Neutrophil (primary cell): Measurements from ENCODE around the gene ATL2.
"Not testable (repeated sequence)": the region's sequence is repeated elsewhere in the genome, so short reads cannot be mapped to it uniquely, and the experiment has no call there.

Source experiments
- H3K27ac ChIP-seq: fragments of 200-600 bp; sonication (generic); 2 replicates; pipeline ENCODE4 v1.5.1; 2016; ENCODE audit warnings: mild to moderate bottlenecking, moderate library complexity
- H3K27me3 ChIP-seq: fragments of 200-600 bp; sonication (generic); 2 replicates; pipeline ENCODE4 v1.6.0; 2016; ENCODE audit warnings: mild to moderate bottlenecking
- H3K36me3 ChIP-seq: fragments of 200-600 bp; sonication (generic); 2 replicates; pipeline ENCODE4 v1.5.1; 2017
- H3K4me1 ChIP-seq, 2 experiments: fragments of 200-600 bp in 1 of 2; sonication (generic) in 1 of 2; 1 replicate in 1 of 2; 2 replicates in 1 of 2; pipeline versions ENCODE4 v1.5.1 to v1.6.1; 2013 to 2016; ENCODE audit warnings: low read depth in 1 of 2, low read length in 1 of 2, mild to moderate bottlenecking in 1 of 2, moderate library complexity in 1 of 2; ENCODE audit not compliant: control insufficient read depth in 1 of 2, insufficient read depth in 1 of 2
- H3K4me3 ChIP-seq, 2 experiments: fragments of 200-600 bp in 1 of 2; sonication (generic) in 1 of 2; 1 replicate in 1 of 2; 2 replicates in 1 of 2; pipeline ENCODE4 v1.5.1; 2013 to 2016; ENCODE audit warnings: low read depth in 1 of 2, low read length in 1 of 2, mild to moderate bottlenecking in 1 of 2, moderate library complexity in 1 of 2
- H3K9me3 ChIP-seq: fragments of 200-600 bp; sonication (generic); 2 replicates; pipeline ENCODE4 v1.5.1; 2016
- TF ChIP-seq, protein P1 (sequence below): fragments of 200-600 bp; sonication (generic); IDR thresholded peaks from 2 replicates; pipeline ENCODE4 v1.5.1; 2016; ENCODE audit warnings: antibody characterized with exemption

The ATL2 gene

DNA sequence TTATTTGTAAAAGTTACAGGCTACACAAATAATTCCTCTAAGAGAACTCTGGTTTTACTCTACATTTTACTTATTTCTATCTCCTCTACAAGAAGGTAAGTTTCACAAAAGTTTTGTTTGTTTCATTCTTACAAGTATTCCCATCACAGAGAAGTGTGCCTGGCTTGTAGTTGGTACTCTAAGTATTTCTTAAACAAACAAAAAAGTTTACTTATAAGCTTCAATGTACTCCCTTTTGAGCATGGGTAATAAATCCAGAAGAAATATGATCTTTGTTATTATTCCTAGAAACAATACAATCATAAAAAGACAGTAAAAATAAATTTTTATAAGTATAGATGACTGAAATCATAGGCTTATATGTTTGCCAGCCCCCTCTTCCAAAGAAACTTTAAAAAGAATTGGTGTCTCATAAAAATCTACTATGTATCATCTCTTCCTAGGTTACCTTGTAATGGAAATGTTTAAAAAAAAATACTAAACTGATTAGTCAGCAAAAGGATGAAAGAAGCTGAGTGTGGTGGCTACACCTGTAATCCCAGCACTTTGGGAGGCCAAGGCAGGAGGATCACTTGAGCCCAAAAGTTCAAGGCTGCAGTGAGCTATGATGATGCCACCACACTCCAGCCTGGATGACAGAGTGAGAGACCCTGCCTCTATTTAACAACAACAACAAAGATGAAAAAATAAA is 54.7 kb downstream of the ATL2 start:
- H3K36me3 ChIP-seq = peaks cover 10% of the 10 kb centered on the region
- TF ChIP-seq, protein P1, sequence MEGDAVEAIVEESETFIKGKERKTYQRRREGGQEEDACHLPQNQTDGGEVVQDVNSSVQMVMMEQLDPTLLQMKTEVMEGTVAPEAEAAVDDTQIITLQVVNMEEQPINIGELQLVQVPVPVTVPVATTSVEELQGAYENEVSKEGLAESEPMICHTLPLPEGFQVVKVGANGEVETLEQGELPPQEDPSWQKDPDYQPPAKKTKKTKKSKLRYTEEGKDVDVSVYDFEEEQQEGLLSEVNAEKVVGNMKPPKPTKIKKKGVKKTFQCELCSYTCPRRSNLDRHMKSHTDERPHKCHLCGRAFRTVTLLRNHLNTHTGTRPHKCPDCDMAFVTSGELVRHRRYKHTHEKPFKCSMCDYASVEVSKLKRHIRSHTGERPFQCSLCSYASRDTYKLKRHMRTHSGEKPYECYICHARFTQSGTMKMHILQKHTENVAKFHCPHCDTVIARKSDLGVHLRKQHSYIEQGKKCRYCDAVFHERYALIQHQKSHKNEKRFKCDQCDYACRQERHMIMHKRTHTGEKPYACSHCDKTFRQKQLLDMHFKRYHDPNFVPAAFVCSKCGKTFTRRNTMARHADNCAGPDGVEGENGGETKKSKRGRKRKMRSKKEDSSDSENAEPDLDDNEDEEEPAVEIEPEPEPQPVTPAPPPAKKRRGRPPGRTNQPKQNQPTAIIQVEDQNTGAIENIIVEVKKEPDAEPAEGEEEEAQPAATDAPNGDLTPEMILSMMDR = no peak
- no peak overlapping the region for H3K27ac ChIP-seq
- H3K9me3 ChIP-seq = no peaks in the 10 kb centered on the region
- no peaks in the 10 kb centered on the region for H3K27me3 ChIP-seq
- no peaks in the 10 kb centered on the region for H3K4me1 ChIP-seq
- no peak overlapping the region for H3K4me3 ChIP-seq

DNA sequence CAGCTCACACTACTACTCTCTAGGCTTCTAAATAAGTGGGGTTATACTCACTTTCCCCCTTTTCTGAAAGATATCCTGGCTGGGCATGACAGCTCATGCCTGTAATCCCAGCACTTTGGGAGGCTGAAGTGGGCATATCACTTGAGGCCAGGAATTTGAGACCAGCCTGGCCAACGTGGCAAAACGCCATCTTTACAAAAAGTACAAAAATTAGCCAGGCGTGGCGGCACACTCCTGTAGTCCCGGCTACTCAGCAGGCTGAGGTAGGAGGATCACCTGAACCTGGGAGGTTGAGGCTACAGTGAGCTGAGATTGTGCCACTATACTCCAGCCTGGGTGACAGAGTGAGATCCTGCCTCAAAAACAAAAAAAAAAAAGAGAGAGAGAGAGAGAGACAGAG is 57.8 kb downstream of the ATL2 start:
- not testable (repeated sequence) for H3K27ac ChIP-seq, H3K4me1 ChIP-seq, H3K9me3 ChIP-seq, H3K27me3 ChIP-seq, H3K4me3 ChIP-seq
- H3K36me3 ChIP-seq = peaks cover 18% of the 10 kb centered on the region

DNA sequence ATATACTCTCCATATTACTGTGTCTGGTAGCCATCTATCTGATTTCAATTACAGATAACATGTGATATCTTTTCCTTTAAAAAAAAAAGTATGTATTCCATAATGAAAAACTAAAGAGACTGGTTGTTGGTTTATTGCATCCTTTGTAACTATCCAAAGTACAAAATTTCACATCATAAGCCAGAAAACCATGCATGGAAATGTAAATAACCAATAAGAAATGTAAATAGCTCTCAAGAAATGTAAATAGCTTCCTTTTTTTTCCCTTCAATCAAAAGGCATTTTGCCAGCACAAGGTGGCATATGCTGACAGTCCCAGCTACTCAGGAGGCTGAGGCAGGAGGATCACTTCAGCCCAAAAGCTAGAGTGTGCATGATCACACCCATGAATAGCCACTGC is 59.3 kb downstream of the ATL2 start:
- TF ChIP-seq, protein P1 = no peak
- Histone ChIP-seq H3K27me3 (no peaks in the 10 kb centered on the region), H3K4me1 (no peaks in the 10 kb centered on the region)

DNA sequence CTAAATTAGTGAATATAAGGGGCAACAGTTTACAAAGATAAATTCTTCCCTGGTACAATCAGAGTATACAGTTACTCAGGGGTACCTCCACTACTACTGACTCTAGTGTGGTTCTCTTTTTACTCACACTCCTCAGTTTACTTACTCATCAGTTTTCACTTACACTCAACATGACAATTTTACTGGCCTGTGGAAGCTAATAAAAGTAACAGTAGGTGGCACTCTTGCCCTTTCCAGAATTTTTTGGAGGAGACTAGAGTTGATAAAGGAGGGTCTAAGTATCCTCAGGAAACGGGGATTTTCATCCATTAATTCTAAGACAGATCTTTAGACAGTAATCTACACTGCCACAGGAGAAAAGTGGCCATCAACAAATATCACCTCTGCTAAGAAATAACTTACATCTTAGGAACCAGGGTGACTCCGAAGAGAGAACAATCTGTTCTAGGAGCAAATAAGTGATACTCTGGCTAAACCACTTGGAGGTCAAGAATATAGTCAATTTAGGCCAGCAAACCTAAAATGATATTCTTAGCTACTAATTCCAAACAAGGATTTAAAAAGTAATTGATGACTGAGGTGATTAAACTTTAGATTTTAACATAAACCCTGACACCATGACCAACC is 61.3 kb downstream of the ATL2 start:
- Histone ChIP-seq H3K27ac (no peak overlapping the region), H3K9me3 (no peaks in the 10 kb centered on the region), H3K4me1 (no peaks in the 10 kb centered on the region), H3K4me3 (no peak overlapping the region), H3K36me3 (peaks cover 39% of the 10 kb centered on the region), H3K27me3 (no peaks in the 10 kb centered on the region)
- TF ChIP-seq, protein P1 = peak; percentile 48

More for the DNA sequence above, 59.3 kb downstream of the ATL2 start:
- peaks cover 28% of the 10 kb centered on the region for H3K36me3 ChIP-seq
- no peaks in the 10 kb centered on the region for H3K9me3 ChIP-seq
- H3K4me3 ChIP-seq = no peak overlapping the region
- H3K27ac ChIP-seq = no peak overlapping the region

DNA sequence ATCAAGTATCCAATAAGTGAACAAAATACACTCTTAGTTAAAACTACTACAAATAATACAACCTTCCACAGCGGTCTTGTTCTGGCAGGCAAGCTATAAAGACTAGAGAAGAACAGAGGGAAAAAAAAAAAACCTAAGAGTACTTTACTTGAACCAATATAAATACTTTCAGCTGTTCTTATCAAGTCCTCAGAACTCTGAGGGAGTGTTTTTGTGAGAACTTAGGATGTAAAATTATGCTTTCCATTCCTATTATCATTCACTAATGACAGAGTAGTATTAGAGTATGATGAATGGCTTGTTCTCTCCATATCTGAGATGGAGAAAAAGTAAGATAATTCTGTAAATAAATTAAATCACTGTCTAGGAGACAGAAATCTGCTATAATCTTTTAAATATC is 68.3 kb downstream of the ATL2 start:
- Histone ChIP-seq H3K36me3 (peaks cover 43% of the 10 kb centered on the region), H3K4me1 (no peaks in the 10 kb centered on the region), H3K27me3 (no peaks in the 10 kb centered on the region), H3K9me3 (no peaks in the 10 kb centered on the region), H3K4me3 (no peak overlapping the region), H3K27ac (no peak overlapping the region)
- TF ChIP-seq, protein P1 = no peak

DNA sequence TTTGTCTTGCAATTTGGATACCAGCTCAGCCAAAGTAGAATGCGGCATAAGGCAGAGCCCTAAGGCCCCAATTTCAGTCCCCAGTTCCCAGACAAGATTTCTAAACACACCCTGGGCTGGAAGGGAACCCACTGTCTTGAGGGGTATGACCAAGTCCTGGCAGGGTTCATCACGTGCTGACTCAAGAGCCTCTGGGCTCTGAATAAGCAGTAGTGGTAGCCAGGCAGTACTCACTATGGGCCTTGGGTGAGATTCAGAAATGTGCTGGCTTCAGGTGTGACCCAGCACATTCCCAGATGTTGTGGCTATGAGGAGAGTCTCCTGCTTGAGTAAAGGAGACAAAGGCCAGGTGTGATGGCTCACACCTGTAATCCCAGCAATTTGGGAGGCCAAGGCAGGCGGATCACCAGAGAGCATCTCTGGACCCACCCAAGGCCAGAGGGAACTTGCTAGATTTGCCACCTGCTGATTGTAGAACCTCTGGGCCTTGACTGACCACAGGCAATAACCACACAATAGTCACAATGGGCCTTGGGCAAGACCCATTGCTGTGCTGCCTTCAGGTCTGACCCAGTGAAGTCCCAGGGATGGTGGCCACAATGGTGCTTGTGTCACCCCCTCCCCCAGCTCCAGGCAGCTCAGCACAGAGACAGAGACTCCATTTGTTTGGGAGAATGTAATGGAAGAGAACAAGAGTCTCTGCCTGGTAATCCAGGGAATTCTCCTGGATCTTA is 74.9 kb downstream of the ATL2 start:
- Histone ChIP-seq H3K27ac (no peak overlapping the region), H3K4me3 (no peak overlapping the region), H3K9me3 (no peaks in the 10 kb centered on the region), H3K36me3 (peaks cover 31% of the 10 kb centered on the region), H3K27me3 (no peaks in the 10 kb centered on the region), H3K4me1 (no peaks in the 10 kb centered on the region)
- TF ChIP-seq, protein P1 = no peak
